ENCODE data around the gene AZU1.
"Not testable (repeated sequence)": the region's sequence is repeated elsewhere in the genome, so short reads cannot be mapped to it uniquely, and the experiment has no call there.

The AZU1 gene

GRCh38 chr19:831407-832369 is 4.1 kb downstream of the AZU1 start:
- no peak for DNase-seq

DNA sequence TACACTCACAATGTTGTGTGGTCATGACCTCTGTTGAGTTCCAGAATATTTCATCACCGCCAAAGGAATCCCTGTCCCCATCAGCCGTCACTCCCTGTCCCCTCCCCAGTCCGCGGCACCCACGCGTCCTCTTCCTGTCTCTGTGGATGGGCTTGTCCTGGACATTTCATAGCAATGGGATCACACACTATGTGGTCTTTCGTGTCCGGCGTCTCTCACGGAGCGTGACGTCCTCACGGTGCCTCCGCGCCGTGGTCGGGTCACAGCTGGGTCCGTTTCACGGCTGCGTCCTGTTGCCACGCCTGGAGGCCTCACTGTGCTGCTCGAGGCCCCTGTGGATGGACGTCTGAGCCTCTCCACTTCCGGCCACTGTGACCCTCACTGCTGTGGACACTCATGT is 6.6 kb downstream of the AZU1 start:
- DNase-seq, result no peak

GRCh38 chr19:835210-835810 is 7.7 kb downstream of the AZU1 start:
- no peak for DNase-seq

DNA sequence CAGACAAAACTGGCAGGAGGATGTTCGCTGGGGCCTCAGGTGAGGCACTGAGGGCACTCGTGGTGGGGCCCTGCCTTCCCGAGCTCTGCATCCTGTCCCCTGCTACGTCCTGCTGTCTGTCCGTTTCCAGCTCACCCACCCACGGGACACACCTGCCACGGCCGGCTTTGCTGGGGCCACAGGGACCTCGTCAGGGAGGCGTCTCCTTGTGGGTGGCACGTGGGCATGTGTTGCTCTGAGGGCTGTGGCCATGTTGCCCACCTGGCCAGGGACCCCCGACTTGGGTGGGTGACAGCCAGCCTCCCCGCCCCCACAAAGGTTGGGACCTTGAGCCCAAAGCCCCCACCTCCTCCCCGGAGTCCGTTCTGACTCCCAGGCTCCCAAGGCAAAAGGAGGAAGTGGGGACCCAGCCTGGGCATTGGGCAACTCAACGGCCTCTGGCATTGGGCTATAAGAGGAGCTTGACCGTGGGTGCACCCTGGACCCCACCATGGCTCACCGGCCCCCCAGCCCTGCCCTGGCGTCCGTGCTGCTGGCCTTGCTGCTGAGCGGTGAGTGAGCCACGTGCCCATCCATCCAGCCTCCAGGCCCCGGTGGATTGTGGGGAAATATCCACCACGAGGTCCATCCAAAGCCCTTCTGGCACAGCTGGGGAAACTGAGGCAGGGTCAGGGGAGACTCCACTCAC is 13.0 kb downstream of the AZU1 start, which contains the start of gene PRTN3:
Gene PRTN3, plus strand, starts transcription at position 481 of the 688 bp plus-strand sequence. Its CDS starts 10 bp downstream, at position 491.
- DNase-seq, result no peak

- DNase-seq, result not testable (repeated sequence)
Observed at GRCh38 chr19:842802-843179, 15.2 kb downstream of the AZU1 start.

GRCh38 chr19:843180-843835 is 15.7 kb downstream of the AZU1 start:
- no peak for DNase-seq

- no peak for DNase-seq
Observed at GRCh38 chr19:843836-844545, 16.4 kb downstream of the AZU1 start.

GRCh38 chr19:844546-844971 is 16.9 kb downstream of the AZU1 start:
- DNase-seq, result no peak

DNA sequence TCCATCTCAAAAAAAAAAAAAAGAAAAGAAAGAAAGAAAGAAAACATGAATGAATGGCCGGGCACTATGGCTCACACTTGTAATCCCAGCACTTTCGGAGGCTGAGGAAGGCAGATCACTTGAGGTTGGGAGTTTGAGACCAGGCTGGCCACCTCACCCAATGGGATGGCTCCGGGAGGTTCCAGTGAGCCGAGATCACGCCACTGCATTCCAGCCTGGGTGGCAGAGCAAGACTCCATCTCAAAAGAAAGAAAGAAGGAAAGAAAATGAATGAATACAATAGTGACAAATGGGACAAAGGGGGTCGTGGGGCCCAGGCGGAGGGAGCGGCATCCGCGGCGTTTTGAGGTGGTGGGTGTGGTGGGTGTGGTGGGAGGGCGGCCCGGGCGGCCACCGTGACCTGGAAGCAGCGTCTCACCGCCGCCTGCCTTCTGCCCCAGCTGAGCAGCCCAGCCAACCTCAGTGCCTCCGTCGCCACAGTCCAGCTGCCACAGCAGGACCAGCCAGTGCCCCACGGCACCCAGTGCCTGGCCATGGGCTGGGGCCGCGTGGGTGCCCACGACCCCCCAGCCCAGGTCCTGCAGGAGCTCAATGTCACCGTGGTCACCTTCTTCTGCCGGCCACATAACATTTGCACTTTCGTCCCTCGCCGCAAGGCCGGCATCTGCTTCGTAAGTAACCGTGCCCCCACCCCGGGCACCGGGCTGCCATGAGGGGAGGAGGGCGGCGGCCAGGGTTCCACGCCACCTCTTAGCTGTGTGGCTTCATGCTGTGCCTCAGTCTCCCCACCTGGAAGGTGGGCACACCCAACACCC is 18.3 kb downstream of the AZU1 start:
- DNase-seq, result no peak

GRCh38 chr19:848386-848921 is 20.8 kb downstream of the AZU1 start:
- no peak for DNase-seq

DNA sequence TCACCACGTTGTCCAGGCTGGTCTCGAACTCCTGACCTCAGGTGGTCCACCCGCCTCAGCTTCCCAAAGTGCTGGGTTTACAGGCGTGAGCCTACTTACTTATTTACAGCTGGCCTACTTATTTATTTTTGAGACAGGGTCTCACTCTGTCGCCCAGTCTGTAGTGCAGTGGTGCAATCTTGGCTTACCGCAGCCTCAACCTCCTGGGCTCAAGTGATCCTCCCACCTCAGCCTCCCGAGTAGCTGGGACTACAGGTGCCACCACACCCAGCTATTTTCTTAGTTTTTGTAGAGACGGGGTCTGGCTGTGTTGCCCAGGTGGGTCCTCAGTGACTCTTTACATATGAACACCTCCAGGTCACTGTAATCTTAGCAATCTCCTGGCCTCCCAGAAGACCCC is 21.6 kb downstream of the AZU1 start:
- not testable (repeated sequence) for DNase-seq

- DNase-seq, result no peak
Observed at GRCh38 chr19:850221-850978, 22.8 kb downstream of the AZU1 start.

DNA sequence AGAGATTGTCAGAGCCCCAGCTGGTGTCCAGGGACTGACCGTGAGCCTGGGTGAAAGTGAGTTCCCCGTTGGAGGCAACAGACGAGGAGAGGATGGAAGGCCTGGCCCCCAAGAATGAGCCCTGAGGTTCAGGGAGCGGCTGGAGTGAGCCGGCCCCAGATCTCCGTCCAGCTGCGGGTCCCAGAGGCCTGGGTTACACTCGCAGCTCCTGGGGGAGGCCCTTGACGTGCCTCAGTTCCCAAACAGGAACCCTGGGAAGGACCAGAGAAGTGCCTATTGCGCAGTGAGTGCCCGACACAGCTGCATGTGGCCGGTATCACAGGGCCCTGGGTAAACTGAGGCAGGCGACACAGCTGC is 23.3 kb downstream of the AZU1 start:
- DNase-seq, result no peak

DNA sequence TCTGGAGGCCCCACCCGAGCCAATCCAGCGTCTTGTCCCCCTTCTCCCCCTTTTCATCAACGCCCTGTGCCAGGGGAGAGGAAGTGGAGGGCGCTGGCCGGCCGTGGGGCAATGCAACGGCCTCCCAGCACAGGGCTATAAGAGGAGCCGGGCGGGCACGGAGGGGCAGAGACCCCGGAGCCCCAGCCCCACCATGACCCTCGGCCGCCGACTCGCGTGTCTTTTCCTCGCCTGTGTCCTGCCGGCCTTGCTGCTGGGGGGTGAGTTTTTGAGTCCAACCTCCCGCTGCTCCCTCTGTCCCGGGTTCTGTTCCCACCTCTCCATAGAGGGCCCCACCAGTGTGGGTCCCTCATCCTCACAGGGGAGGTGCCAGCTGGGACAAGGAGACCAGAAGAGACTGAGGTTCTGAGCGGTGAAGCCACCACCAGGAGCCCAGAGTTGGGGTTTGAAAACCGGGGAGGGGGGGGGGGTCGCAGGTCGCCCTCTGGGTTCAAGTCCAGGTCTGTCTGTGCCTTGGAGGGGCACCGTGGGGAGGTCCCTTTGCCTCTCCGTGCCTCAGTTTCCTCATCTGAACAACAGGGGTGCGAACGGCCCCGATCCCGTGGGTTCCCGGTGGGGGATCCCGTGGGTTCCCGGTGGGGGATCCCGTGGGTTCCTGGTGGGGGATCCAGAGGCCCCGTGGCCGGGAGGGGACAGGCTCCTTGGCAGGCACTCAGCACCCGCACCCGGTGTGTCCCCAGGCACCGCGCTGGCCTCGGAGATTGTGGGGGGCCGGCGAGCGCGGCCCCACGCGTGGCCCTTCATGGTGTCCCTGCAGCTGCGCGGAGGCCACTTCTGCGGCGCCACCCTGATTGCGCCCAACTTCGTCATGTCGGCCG is 24.7 kb downstream of the AZU1 start, which contains the start of gene ELANE:
Gene ELANE, plus strand, starts transcription at position 168 of the 878 bp plus-strand sequence. Its CDS starts 26 bp downstream, at position 194.
- DNase-seq, result no peak

DNA sequence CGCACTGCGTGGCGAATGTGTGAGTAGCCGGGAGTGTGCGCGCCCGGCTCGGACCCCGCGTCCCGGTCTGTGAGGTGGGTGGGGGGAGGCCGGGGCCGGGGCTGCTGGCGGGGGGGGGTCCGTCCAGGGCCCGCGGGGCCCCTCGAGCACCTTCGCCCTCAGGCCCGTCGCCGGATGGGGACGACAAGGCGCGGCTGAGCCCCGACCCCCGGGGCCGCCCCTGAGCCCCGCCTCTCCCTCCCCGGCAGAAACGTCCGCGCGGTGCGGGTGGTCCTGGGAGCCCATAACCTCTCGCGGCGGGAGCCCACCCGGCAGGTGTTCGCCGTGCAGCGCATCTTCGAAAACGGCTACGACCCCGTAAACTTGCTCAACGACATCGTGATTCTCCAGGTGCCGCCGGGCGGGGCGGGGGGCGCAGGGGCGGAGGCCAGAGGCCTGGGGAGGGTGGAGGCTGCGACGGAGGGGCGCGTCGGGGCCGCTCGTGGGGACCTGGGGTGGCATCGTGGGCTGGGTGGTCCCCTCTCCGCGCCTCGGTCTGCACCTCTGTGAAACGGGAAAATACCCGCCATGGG is 25.5 kb downstream of the AZU1 start:
- no peak for DNase-seq

DNA sequence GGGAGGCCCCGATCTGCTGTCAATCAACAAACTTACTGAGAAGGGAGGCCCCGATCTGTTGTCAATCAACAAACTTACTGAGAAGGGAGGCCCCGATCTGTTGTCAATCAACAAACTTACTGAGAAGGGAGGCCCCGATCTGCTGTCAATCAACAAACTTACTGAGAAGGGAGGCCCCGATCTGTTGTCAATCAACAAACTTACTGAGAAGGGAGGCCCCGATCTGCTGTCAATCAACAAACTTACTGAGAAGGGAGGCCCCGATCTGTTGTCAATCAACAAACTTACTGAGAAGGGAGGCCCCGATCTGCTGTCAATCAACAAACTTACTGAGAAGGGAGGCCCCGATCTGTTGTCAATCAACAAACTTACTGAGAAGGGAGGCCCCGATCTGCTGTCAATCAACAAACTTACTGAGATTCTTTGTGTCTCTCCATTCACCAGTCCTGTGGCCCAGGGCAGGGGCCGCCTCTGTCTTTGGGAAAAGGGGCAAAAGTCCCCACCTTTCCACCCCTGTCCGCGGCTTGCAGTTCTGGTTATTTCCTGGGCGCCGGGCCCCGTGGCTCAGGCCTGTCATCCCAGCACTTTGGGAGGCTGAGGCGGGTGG is 26.1 kb downstream of the AZU1 start:
- not testable (repeated sequence) for DNase-seq

DNA sequence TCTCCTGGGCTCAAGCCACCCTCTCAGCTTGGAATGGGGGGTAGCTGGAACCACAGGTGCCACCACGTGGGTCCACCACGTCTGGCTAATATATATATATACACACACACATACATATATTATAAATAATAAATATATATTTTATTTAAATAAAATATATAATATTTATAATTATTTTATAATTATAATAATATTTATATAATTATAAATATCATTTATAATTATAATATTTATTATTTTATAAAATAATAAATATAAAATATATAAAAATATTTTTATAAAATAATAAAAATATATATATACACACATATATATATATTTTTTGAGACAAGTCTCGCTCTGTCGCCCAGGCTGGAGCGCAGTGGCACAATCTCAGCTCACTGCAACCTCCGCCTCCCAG is 26.9 kb downstream of the AZU1 start:
- DNase-seq, result no peak

DNA sequence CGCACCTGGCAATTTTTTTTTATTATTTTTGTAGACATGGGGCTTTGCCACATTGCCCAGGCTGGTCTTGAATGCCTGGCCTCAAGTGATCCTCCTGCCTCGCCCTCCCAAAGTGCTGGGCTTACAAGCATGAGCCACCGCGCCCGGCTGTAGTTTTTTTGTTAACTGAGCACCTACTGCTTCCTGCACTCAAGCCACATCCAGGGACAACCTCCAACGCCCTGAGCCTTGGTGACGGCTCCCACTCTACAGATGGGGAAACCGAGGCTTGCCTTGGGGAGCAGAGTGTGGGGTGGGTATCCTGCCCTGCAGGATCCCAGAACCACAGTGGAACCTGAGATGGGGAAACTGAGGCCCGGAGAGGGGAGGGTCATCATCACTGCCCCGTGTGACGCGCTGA is 27.5 kb downstream of the AZU1 start:
- no peak for DNase-seq

Data from activated CD4-positive, alpha-beta T cell treated with anti-CD3 and anti-CD28 coated beads, Interleukin-2, amount 50 U/mL, for 48 hours (primary cell).